K562 (cell line): Measurements from ENCODE around the gene ZDHHC19. TPM values are rescaled to one million over a fixed set of nuclear protein-coding genes. Genes with fewer than 3 reads are reported as not detected.
A peak's percentile ranks its signal among the peaks of the same experiment; 100 is the strongest.

ENCODE experiments used
- MCM3 ChIP-seq: fragments of 450-650 bp; IDR thresholded peaks from 2 replicates; pipeline ENCODE4 v1.6.1; 2016
- NFXL1 ChIP-seq: fragments of 450-650 bp; formaldehyde crosslinking; IDR thresholded peaks from 2 replicates; pipeline ENCODE4 v1.4.0; 2021; ENCODE audit warnings: mild to moderate bottlenecking
- PATZ1 ChIP-seq: fragments of 250-450 bp; sonication (Bioruptor Pico); IDR thresholded peaks from 2 replicates; pipeline ENCODE4 v1.5.0; 2020; ENCODE audit warnings: mild to moderate bottlenecking, borderline replicate concordance
- PYGO2 ChIP-seq: fragments of 450-650 bp; IDR thresholded peaks from 2 replicates; pipeline ENCODE4 v1.6.1; 2016; ENCODE audit warnings: mild to moderate bottlenecking, missing genetic modification characterization, moderate library complexity, missing compliant biosample characterization
- RBM39 ChIP-seq: fragments of 200-400 bp; formaldehyde crosslinking; optimal IDR thresholded peaks from 2 replicates; pipeline ENCODE3; 2018; ENCODE audit warnings: low read depth, low read length
- SMAD1 ChIP-seq: fragments of 150-350 bp; IDR thresholded peaks from 2 replicates; pipeline ENCODE4 v1.6.1; 2014; ENCODE audit warnings: low read length, low read depth; ENCODE audit not compliant: partially characterized antibody
- SMARCA4 ChIP-seq: fragments of 450-650 bp; IDR thresholded peaks from 2 replicates; pipeline ENCODE4 v1.6.1; 2016
- ZHX1 ChIP-seq: fragments of 150-350 bp; conservative IDR thresholded peaks from 2 replicates; pipeline ENCODE4 v1.6.1; 2014; ENCODE audit warnings: low read length
- polyA plus RNA-seq, 8 experiments: library from polyadenylated mRNA; depleted of rRNA in 4 of 8; stranded (reverse) in 5 of 8; unstranded in 3 of 8; fragments of >200 nt; fragmentation: Nextera tagmentation in 2 of 8; fragmentation: Illumina TruSeq in 1 of 8; extraction: Ambion mirVana in 2 of 8; extraction: Trizol in 1 of 8; gene quantifications; 2 replicates each; pipeline versions ENCODE4 v1.2.1 to v1.2.3, GENCODE V29; 2011 to 2014; ENCODE audit warnings: inconsistent platforms in 1 of 8, missing spikeins in 1 of 8
- total RNA-seq, 7 experiments: library from RNA; depleted of rRNA in 6 of 7; stranded (reverse); fragments of >200 nt in 6 of 7; fragmentation: Illumina TruSeq in 2 of 7; extraction: Trizol in 2 of 7; gene quantifications; 2 replicates each; pipeline versions ENCODE4 v1.2.1 to v1.2.3, GENCODE V29; 2011 to 2021; ENCODE audit warnings: low replicate concordance in 1 of 7
- TF ChIP-seq, protein P1 (sequence below): fragments of 450-650 bp; IDR thresholded peaks from 2 replicates; pipeline ENCODE4 v1.6.1; 2017; ENCODE audit warnings: antibody characterized with exemption, mild to moderate bottlenecking
- TF ChIP-seq, protein P2 (sequence below), 2 experiments: IDR thresholded peaks; 2 replicates each; pipeline ENCODE4 v1.6.1; 2011; ENCODE audit warnings: borderline replicate concordance in 1 of 2, control low read depth in 1 of 2, low read depth in 1 of 2, low read length in 1 of 2, mild to moderate bottlenecking in 1 of 2, mixed read lengths in 1 of 2, moderate library complexity in 1 of 2; ENCODE audit not compliant: insufficient read depth in 1 of 2, insufficient read length in 1 of 2, poor library complexity in 1 of 2, severe bottlenecking in 1 of 2; ENCODE audit errors: extremely low read depth in 1 of 2
- TF ChIP-seq, protein P3 (sequence below): fragments of 450-650 bp; IDR thresholded peaks from 2 replicates; pipeline ENCODE4 v1.6.1; 2018; ENCODE audit not compliant: partially characterized antibody
- TF ChIP-seq, protein P4 (sequence below): sonication (generic); formaldehyde crosslinking; IDR thresholded peaks from 2 replicates; pipeline ENCODE4 v1.8.0; 2022; ENCODE audit warnings: mild to moderate bottlenecking, missing genetic modification reagents

The ZDHHC19 gene
- total and polyA plus RNA-seq, 9 of the 15 experiments (the other 6 are each of a cell fraction or from before 2014, with no cell fraction given): 0.40 to 5.5 (median 1.1) TPM

- TF ChIP-seq, protein P1, sequence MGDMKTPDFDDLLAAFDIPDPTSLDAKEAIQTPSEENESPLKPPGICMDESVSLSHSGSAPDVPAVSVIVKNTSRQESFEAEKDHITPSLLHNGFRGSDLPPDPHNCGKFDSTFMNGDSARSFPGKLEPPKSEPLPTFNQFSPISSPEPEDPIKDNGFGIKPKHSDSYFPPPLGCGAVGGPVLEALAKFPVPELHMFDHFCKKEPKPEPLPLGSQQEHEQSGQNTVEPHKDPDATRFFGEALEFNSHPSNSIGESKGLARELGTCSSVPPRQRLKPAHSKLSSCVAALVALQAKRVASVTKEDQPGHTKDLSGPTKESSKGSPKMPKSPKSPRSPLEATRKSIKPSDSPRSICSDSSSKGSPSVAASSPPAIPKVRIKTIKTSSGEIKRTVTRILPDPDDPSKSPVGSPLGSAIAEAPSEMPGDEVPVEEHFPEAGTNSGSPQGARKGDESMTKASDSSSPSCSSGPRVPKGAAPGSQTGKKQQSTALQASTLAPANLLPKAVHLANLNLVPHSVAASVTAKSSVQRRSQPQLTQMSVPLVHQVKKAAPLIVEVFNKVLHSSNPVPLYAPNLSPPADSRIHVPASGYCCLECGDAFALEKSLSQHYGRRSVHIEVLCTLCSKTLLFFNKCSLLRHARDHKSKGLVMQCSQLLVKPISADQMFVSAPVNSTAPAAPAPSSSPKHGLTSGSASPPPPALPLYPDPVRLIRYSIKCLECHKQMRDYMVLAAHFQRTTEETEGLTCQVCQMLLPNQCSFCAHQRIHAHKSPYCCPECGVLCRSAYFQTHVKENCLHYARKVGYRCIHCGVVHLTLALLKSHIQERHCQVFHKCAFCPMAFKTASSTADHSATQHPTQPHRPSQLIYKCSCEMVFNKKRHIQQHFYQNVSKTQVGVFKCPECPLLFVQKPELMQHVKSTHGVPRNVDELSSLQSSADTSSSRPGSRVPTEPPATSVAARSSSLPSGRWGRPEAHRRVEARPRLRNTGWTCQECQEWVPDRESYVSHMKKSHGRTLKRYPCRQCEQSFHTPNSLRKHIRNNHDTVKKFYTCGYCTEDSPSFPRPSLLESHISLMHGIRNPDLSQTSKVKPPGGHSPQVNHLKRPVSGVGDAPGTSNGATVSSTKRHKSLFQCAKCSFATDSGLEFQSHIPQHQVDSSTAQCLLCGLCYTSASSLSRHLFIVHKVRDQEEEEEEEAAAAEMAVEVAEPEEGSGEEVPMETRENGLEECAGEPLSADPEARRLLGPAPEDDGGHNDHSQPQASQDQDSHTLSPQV: no peak
- TF ChIP-seq, protein P2, sequence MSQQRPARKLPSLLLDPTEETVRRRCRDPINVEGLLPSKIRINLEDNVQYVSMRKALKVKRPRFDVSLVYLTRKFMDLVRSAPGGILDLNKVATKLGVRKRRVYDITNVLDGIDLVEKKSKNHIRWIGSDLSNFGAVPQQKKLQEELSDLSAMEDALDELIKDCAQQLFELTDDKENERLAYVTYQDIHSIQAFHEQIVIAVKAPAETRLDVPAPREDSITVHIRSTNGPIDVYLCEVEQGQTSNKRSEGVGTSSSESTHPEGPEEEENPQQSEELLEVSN (IDR thresholded peaks at IDR 0.05; ENCODE audit: borderline replicate concordance in 1 of 2, extremely low read depth in 1 of 2, insufficient read depth in 1 of 2, insufficient read length in 1 of 2, low read depth in 1 of 2, low read length in 1 of 2, poor library complexity in 1 of 2, severe bottlenecking in 1 of 2): no peak
- TF ChIP-seq MCM3 (peak; percentile 19; the same call in 1 of the 2 replicates), ZHX1 (no peak), SMARCA4 (no peak; the same call in 1 of the 2 replicates), RBM39 (no peak), SMAD1 (no peak), PATZ1 (CRISPR knock-in tag) (no peak), PYGO2 (tag) (no peak), NFXL1 (CRISPR knock-in tag) (no peak)
- TF ChIP-seq, protein P3, sequence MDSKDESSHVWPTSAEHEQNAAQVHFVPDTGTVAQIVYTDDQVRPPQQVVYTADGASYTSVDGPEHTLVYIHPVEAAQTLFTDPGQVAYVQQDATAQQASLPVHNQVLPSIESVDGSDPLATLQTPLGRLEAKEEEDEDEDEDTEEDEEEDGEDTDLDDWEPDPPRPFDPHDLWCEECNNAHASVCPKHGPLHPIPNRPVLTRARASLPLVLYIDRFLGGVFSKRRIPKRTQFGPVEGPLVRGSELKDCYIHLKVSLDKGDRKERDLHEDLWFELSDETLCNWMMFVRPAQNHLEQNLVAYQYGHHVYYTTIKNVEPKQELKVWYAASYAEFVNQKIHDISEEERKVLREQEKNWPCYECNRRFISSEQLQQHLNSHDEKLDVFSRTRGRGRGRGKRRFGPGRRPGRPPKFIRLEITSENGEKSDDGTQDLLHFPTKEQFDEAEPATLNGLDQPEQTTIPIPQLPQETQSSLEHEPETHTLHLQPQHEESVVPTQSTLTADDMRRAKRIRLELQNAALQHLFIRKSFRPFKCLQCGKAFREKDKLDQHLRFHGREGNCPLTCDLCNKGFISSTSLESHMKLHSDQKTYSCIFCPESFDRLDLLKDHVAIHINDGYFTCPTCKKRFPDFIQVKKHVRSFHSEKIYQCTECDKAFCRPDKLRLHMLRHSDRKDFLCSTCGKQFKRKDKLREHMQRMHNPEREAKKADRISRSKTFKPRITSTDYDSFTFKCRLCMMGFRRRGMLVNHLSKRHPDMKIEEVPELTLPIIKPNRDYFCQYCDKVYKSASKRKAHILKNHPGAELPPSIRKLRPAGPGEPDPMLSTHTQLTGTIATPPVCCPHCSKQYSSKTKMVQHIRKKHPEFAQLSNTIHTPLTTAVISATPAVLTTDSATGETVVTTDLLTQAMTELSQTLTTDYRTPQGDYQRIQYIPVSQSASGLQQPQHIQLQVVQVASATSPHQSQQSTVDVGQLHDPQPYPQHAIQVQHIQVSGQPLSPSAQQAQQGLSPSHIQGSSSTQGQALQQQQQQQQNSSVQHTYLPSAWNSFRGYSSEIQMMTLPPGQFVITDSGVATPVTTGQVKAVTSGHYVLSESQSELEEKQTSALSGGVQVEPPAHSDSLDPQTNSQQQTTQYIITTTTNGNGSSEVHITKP: no peak
- TF ChIP-seq, protein P4, sequence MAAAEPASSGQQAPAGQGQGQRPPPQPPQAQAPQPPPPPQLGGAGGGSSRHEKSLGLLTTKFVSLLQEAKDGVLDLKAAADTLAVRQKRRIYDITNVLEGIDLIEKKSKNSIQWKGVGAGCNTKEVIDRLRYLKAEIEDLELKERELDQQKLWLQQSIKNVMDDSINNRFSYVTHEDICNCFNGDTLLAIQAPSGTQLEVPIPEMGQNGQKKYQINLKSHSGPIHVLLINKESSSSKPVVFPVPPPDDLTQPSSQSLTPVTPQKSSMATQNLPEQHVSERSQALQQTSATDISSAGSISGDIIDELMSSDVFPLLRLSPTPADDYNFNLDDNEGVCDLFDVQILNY (CRISPR knock-in tag): no peak
Measured at GRCh38 chr3:196164576-196164975, 46.6 kb downstream of the ZDHHC19 start (continued).
